Activated CD8-positive, alpha-beta memory T cell treated with anti-CD3 and anti-CD28 coated beads, Interleukin-2, amount 50 U/mL, for 4 hours (primary cell): ENCODE data around the gene SLC25A41.
A peak's percentile ranks its signal among the peaks of the same experiment; 100 is the strongest.

Experiments
- DNase-seq: peaks from one replicate; pipeline ENCODE4 v3.0.0-alpha.2; 2020

The SLC25A41 gene

GRCh38 chr19:6433663-6434062, at the start of gene SLC25A41:
Gene SLC25A41, minus strand, starts transcription at chr19:6433763. Its CDS starts 70 bp downstream, at chr19:6433693.
- DNase-seq, result no peak

- DNase-seq, result no peak
These were observed 49.7 kb upstream of the SLC25A41 start for GRCh38 chr19:6483235-6483634.

GRCh38 chr19:6482343-6482686, 48.8 kb upstream of the SLC25A41 start:
- no peak for DNase-seq

- peak; percentile 67 for DNase-seq
These were observed 48.2 kb upstream of the SLC25A41 start, which contains the start of gene DENND1C for GRCh38 chr19:6481541-6482342. Gene DENND1C, minus strand, starts transcription at chr19:6481787. Its CDS starts 92 bp downstream, at chr19:6481695.

DNA sequence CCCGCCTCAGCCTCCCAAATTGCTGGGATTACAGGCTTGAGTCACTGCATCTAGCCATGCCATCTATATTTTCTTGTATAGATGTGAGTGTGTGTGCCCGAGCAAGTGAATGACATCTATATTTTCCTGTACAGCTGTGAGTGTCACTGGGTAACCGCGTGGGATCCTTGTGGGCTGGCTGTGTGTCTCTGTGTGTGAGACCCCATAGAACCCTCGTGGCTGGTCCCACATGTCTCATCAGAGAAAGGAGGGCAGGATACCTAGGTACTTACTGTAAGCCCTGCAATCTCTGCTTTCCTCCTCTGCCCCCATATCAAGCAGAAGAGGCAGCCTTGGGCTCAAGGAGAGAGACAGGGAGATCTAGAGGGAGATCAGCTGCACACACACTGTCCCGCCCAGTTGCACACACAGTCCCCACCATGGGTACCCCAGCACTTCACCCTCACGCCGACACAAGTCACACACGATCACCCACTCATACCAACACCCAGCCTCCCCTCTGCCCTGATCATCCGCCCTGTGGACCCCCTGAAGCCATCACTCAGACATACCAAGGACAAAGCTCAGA, 47.4 kb upstream of the SLC25A41 start:
- peak; percentile 44 for DNase-seq

DNA sequence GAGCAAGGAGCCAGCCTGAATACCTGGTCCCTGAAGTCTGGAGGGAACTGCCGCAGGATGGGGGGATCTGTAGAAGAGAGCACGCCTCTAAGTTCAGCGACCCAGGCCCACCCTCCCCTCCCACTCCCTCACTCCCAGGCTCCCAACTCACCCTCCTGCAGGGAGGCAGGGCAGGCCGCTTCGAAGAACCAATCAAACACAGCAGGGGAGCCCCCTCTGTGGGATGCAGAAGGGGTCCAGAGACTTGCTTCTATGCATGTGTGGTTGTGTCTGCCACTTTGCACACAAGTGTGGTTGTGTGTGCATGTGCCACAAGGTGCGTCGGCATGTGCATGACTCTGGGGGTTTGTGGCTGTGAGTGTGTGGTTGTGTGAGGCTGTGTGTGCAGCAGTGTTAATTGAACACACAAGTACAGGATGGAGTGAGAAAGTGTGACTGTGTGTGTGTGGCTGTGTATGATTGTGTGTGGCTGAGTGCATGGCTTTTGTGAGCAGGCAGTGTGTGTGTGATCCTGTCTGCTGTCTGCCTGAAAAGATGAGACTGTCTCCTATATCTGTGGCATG, 46.4 kb upstream of the SLC25A41 start:
- DNase-seq, result no peak

DNA sequence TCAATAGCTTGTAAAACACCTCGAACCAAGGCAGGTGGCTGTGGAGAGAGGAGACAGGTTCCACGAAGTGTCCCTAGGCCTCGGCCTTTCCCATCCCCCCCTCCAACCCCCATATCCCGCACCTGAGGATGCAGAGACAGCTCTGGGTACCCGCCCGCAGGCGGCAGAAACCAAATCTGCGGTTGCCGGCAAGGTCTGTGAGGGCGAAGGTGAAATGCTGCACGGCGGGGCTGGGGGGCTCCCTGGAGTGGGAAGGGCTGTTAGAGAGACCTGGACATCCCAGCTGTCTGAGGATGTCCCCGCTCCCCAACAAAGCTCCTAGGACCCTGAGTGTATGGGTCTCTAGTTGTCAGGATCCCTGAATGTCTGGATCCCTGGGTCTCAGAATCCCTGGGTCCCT, 45.3 kb upstream of the SLC25A41 start:
- DNase-seq, result no peak

DNA sequence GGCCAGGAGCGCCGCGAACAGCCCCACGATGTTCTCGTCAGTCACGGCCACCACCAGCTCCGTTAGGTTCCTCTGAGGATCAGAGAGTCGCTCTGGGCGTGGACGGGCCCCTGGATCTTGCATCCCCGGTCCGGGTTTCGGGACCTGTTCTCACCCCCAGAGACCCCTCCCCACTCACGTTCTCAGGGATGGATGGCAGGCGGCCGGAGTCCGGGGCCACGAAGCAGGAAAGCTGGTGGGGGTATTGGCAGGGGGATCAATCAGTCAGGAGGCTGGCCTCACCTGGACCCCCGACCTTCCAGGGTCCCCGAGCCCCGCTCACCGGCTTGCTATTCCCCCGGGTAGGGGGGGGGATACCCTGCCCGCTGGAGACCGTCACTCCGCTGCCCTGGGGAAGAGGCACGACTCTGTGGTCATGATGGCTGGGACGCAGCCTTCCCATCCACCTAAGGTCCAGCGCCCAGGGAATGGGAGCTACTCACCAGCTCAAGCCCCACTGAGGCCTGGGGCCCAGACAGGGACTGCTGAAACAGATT, 43.4 kb upstream of the SLC25A41 start:
- no peak for DNase-seq

GRCh38 chr19:6476155-6476895, 42.8 kb upstream of the SLC25A41 start:
- peak; percentile 46 for DNase-seq

DNA sequence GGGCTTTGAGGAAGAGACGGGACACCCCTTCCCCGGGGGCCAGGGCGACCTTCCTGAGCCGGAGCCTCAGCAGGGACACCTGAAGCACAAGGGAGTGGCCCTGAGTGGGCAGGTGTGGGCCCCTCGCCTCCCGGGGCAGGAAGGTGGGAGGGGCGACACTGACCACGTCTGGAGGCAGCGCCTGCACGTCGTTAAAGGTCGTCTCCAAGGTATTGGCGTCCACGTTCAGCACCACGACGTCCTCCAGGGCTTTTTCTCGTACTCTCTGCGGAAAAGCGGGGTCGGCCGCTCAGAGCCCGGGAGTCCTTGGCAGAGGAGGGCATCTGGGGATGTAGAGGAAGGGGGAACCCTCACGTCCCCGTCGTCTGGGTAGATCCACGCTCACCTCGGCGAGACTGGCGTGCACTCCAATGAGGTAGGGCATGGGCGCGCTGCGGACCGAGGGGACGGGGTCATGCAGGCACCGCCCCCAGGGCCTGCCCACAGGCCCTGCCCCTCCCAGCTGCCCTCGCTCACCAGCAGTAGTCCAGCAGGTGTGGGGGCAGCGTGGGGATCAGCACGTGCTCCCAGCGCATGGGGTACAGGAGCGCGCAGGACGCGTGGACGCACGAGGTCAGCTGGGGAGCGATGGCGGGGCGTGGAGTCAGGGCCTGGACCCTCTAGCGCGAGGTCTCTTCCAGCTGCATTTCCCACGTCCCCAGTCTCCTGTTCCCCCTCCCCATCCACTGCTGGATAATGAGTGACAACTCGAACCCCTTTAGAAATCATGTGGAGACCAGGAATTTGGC, 42.0 kb upstream of the SLC25A41 start:
- DNase-seq, result no peak

DNA sequence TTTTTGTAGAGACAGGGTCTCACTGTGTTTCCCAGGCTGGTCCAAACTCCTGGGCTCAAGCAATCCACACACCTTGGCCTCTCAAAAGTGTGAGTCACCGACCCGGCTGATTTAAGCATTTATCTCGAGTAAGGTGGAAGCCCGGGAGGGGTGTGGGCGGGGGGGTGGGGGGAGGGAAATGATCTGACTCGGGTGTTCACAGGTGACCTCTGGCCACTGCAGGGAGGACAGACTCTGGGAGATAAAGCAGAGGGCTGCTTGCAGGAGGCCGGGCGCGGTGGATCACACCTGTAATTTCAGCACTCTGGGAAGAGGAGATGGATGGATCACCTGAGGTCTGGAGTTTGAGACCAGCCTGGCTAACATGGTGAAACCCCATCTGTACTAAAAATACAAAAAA, 40.1 kb upstream of the SLC25A41 start:
- no peak for DNase-seq

- DNase-seq, result no peak
These were observed 39.1 kb upstream of the SLC25A41 start for GRCh38 chr19:6472713-6473112.

GRCh38 chr19:6471076-6471475, 37.5 kb upstream of the SLC25A41 start:
- no peak for DNase-seq

GRCh38 chr19:6470173-6470572, 36.6 kb upstream of the SLC25A41 start:
- DNase-seq, result no peak

DNA sequence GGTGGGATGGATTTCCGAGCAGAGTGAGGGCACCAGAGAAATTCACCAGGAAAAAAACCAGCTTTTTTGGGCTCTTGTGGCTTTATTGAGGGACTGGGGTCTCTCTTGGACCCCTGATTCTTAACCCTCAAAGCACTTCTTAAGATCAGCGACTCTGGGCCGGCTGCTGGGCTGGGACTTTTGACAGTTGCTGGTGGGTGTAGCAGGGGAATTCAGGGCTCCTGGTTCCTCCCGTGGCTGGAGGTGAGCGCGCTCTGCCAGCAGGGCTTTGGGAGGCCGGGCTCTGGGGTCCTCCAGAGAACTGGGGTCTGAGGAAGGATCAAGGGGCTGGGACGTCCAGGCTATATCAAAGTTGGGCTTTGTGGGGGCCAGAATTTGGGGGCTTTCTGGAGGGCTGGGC, 33.8 kb upstream of the SLC25A41 start:
- DNase-seq, result no peak

DNA sequence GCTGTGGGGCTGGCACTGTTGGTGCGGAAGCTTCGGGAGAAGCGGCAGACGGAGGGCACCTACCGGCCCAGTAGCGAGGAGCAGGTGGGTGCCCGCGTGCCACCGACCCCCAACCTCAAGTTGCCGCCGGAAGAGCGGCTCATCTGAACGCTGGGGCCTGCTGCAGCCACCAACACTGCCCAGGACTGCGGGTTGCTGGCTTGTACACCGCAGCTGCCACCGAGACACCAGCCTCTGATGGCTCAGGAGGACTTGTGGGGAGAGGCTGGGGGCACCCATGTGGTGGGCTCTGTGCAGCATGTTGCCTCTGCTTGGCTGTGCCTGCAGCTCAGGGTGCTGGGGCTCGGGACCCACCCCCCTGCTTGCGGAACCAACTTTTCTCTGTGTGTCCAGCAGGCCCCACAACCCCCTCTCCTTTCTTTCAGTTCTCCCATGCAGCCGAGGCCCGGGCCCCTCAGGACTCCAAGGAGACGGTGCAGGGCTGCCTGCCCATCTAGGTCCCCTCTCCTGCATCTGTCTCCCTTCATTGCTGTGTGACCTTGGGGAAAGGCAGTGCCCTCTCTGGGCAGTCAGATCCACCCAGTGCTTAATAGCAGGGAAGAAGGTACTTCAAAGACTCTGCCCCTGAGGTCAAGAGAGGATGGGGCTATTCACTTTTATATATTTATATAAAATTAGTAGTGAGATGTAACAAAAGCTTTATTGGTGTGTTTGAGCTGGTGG, 33.1 kb upstream of the SLC25A41 start:
- DNase-seq, result no peak

DNA sequence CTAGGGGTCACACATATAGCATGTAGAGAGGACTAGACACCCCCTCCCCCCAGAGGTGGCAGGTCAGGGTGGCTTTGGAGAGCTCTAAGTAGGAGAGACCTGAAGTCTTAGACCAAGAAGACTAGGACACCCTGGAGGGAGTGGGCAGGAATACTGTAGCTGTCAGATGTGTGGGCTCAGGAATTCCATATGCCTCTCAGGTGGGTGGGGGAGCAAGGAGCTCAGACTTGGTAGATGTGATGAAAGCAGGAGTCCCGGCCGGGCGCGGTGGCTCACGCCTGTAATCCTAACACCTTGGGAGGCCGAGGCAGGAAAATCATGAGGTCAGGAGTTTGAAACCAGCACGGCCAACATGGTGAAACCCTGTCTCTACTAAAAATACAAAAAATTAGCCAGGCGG, 32.1 kb upstream of the SLC25A41 start:
- no peak for DNase-seq

GRCh38 chr19:6465006-6465405, 31.4 kb upstream of the SLC25A41 start:
- DNase-seq, result no peak

DNA sequence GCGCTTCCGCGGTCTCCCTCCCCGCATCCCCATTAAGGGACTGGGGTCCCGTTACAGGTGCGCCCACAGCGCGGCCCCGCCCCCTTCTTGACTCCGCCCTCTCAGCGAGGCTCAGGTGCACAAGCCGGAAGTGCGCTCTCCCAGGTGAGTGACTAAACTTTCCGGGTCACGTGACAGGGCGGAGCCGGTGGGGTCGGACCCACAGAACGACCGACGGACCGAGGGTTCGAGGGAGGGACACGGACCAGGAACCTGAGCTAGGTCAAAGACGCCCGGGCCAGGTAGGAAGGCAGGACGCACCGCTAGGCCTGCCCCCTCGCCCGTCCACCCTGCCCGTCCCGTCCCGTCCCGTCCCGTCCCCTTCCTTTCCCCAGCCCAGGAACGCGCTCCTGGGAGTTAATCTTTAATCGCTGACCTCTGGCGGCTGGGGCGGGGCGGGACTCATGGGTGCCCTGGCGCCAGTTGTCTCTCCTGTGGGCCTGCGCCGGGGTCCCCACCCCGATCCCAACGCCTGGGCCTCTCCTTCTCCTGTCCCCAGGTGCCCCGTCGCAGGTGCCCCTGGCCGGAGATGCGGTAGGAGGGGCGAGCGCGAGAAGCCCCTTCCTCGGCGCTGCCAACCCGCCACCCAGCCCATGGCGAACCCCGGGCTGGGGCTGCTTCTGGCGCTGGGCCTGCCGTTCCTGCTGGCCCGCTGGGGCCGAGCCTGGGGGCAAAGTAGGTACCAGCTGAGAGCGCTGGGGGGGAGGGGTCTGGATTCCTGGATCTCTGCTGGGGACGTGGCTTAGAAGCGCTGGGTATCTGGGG, 30.7 kb upstream of the SLC25A41 start, which contains the start of gene CRB3:
Gene CRB3 (plus strand): TSS at position 202 of the 804 bp plus-strand sequence. CDS start 431 bp downstream, at position 633.
- DNase-seq, result peak; percentile 66

DNA sequence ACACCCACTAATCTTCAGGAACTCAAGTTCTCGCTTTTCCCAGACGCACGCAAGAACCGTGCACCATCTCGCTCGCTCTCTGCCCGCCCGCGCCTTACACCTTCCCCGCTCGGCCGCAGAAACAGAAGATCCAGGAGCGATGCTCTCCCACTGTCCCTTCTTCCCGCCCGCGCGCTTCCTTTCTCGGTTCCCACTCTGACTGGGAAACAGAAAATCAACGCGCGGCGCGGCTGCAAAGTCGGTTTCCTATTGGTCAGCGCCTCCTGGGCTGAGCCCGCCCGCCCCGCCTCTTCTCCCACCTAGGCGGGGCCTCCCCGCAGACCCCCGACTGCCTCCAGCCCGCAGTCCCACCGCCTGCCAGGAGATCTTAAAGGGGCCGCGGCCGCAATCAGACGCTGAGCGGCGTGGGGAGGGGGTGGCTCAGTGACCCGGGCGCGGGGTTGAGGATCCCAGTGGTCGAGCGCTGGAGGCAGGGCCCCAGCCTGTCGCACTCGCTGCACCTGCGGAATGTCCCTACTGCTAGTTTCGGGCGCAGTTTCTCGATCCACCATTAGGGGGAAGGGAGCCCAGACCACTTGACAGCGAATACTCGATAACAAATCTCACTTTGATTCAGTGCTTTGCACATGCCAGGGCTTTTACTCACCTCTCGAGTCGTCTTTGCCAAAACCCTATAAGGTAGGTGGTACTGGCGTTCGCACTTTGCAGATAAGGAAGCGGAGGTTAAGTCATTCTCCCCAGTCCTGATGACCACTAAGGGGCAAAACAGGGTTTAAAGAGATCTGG, 26.7 kb upstream of the SLC25A41 start:
- DNase-seq, result peak; percentile 95
